T47D (cell line): ENCODE results near the gene ITPK1.

Experiments
- DNase-seq, 2 experiments: peaks; one replicate each; pipeline versions ENCODE4 v3.0.0 to v3.0.0-alpha.2; 2011 to 2012; ENCODE audit warnings: low read depth in 1 of 2, low spot score in 1 of 2
- JUND ChIP-seq: IDR thresholded peaks from 2 replicates; pipeline ENCODE4 v1.6.1; 2012; ENCODE audit warnings: low read depth
- in situ Hi-C: cut with HindIII; loops from 2 replicates; pipeline ENCODE4 v1.10.0; 2016; ENCODE audit warnings: low sequenced_read_pairs, low pct_unique_long_range_greater_than_20kb

Gene ITPK1

DNA sequence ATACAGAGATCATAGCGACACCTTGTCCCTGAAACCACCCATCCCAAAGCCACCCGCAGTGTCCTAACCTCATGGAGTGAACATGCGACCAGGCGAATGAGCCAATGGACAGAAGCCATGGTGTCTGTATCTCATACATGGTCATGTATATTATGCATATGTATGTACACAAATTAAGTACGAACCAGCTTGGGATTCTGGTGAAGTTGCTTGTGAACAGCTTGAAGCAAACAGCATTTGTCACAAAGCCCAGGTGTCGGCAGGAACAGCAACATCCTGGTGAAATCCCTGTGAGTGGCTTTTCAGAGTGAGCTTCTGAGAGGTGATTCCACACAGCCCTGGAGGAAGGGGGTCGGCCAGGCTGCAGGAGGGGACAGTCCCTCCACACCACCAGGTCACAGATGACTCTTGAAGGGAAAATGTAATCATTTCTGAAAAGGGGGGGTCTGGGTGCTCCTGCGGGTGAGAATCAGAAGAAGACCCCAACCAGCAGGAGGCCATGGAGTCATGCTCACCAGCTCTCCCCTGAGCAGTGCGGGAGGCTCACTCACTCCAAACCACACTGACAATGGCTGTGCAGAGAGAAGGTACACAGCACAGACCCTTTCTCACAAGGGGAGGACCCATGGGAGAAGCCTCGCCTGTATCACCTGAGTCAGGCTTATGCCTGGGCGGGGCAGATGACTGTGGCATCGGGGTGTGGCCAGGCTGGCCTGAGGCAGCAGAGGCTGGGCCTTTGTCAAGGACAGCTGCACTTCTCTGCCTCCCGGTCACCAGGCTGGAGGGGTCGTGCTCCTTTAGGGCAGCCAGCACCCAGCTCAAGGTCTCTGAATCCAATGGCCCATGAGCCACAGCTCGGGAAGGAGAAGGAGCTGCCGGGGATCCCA lies 178.4 kb downstream of the ITPK1 start:
- no peak for DNase-seq
- in situ Hi-C loops, result no loop called here
- TF ChIP-seq JUND, result no peak

DNA sequence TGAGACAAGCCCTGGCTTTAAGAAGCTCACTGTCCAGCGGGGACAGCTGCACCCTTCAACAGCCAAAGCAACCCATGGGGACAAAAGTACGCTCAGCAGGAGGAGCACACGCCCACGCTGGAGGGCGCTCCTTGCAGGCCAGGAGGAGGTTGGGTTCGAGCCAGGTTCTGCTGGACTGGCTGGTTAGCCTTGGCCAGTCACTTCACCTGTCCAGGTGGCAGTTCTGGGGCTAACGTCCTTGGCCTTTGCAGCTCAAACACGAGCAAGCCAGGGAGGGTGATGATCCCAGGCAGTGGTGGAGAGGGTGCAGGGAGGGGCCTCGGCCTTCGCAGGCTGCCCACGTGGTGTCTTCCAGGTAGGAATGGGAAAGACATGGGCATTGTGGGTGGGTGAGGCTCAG lies 179.6 kb downstream of the ITPK1 start:
- DNase-seq, result no peak
- in situ Hi-C loops, result no loop called here
- no peak for TF ChIP-seq JUND

DNA sequence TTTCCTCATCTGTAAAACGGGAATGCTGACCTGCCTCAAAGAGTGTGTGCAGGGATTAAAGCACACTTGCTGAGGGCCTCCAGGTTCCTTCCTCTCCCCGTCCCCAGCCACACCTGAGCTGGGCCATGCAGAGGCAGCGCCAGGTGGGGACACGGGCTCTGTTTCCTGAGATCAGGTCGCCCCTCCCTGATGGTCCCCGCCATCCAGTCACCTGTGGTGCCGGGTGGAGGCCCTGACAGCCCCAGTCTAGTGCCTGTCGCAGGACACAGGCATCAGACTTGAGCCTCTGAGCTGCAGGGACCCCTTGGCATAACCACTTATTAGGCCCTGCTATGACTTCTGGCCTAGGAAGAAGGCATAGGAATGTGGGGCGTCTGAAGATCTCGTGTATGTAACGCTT lies 180.3 kb downstream of the ITPK1 start:
- DNase-seq, result no peak
- no peak for TF ChIP-seq JUND
- in situ Hi-C loops, result no loop called here

DNA sequence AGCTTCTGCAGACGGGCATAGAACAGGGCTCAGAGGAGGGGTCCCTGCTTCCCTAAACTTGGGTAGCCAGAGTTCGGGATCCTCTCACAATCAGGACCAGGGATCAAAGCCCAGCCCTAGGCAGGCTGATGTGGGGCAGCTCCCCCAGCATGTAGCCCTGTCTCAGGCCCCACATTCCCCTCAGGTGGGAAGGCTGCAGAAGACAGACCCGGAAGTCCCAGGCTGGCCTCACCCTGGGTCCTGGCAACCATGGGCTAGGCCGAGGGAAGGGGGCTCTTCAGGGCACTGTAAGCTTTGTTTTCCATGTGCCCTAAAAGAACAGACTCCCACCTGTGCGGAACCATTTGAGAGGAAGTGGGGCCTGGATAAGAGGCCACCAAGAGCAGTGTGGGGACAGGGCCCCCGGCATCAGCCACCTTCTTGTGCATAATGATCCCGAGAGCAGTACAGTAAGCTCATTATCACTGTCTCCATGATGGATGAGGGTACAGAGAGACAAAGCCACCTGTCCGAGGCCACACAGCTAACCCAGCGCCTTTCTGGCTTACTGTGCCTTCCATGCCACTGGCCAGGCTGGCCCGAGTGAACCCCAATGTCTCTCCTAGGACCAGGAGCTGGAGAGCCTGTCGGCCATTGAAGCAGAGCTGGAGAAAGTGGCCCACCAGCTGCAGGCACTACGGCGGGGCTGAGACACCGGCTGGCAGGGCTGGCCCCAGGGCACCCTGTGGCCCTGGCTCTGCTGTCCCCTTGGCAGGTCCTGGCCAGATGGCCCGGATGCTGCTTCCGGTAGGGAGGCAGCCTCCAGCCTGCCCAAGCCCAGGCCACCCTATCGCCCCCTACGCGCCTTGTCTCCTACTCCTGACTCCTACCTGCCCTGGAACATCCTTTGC lies 181.3 kb downstream of the ITPK1 start:
- TF ChIP-seq JUND, result no peak
- in situ Hi-C loops, result no loop called here
- no peak for DNase-seq

DNA sequence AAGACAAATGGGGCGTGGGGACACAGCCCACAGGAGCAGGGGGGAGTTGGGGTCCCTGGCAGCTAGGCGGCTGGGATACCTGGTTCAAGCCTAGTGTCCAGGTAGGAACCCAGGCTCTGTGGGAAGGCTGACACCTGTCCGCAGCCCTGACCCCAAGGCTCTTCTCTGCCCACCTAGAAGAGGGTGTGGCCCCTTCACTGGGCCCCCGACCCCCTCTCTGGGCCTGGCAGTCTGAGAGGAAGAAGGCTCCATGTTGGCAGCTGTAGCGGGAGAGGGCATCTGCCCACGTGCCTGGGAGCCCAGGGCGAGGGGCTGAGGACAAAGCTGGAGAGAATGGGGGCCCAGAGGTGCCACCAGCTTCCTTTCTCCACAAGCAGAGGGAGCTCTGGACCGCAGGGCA lies 182.2 kb downstream of the ITPK1 start:
- no peak for DNase-seq
- in situ Hi-C loops, result no loop called here
- no peak for TF ChIP-seq JUND

DNA sequence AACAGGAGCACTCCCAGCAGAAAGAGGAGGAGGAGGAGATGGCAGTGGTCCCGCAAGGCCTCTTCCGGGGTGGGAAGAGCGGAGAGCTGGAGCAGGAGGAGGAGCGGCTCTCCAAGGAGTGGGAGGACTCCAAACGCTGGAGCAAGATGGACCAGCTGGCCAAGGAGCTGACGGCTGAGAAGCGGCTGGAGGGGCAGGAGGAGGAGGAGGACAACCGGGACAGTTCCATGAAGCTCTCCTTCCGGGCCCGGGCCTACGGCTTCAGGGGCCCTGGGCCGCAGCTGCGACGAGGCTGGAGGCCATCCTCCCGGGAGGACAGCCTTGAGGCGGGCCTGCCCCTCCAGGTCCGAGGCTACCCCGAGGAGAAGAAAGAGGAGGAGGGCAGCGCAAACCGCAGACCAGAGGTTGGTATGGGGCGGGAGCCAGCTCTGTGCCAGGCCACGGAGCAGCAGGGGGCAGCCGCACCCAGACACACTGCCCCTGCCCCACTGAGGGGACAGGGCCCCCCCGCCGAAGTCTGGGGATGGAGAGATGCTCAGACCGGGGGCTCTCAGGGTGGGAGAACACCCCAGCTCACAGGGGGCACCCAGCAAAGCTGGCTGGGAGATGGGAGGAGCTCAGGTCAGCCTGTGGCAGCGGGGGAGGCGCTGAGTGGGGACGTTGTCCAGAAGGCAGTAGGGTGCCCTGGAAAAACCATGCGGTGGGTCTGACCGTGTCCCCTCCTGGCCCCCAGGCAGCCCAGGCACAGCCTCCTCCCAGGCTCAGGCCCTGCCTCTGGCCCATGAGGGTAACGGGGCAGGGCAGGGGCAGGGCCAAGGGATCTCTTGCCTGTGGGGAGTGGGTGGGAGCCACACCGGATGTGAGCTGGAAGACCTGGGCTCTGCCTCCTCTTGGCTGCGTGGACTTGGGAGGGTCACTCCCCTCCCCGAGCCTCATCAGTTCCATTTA lies 183.0 kb downstream of the ITPK1 start:
- DNase-seq, result no peak
- in situ Hi-C loops, result no loop called here
- TF ChIP-seq JUND, result no peak

DNA sequence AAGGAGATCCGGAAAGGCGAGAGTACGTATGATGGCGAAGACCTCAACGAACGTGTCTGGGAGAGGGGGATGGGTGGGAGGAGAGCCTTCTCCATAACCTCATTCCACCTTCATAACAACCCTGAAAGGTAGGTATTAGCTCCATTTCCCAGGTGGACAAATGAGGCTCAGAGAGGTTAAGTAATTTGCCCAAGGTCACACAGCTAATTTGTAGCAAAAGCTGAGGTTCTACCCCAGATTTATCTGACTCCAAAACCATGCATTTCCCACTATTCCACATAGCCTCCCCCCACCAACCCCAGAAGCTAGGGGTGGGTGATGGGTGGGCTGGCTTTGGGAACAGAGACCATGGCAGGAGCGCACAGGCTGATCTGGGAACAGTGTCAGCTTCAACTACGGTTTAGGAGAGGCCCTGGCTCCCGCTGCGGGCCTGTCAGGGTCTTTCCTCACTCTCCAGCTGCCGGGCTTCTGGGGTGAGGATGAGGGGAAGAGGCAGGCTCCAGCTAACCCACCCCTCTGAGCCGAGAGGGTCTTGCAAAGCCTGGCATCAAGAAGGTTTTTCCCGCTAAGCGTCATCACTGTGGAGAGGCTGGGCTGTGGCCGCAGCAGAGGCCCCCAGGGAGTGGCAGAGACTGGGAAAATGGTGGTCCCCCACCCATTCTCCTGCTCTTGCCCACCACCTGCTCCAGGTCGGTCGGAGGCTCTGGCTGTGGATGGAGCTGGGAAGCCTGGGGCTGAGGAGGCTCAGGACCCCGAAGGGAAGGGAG lies 183.9 kb downstream of the ITPK1 start:
- in situ Hi-C loops, result no loop called here

DNA sequence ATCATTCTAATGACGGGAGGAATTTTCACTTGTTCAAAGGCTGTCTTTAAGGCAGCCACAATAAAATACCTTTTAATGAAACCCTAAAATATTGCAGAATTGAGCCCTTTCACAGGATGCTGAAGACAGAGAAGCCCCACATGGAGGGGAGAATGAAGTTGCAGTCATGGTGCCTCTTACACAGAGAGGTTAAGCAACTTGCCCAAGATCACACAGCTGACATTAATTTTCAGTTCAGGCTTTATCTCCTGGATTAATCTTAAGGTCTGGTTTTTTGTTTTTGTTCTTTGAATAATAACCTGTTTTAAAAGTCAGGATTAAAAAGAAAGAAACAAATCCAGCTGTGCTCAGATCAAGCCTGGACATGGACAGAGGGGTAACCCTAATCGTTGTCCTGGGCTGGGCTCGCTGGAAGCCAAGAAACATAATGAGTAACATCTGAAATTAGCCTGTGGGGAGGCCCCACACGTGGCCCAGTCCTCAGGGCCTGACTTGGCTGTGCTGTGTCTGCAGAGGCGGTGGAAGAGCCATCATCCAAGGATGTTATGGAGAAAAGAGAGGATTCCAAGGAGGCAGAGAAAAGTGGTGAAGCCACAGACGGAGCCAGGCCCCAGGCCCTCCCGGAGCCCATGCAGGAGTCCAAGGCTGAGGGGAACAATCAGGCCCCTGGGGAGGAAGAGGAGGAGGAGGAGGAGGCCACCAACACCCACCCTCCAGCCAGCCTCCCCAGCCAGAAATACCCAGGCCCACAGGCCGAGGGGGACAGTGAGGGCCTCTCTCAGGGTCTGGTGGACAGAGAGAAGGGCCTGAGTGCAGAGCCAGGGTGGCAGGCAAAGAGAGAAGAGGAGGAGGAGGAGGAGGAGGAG lies 184.8 kb downstream of the ITPK1 start:
- in situ Hi-C loops, result no loop called here
- no peak for DNase-seq
- no peak for TF ChIP-seq JUND

More for the DNA sequence above, 183.9 kb downstream of the ITPK1 start:
- DNase-seq, result no peak
- no peak for TF ChIP-seq JUND

DNA sequence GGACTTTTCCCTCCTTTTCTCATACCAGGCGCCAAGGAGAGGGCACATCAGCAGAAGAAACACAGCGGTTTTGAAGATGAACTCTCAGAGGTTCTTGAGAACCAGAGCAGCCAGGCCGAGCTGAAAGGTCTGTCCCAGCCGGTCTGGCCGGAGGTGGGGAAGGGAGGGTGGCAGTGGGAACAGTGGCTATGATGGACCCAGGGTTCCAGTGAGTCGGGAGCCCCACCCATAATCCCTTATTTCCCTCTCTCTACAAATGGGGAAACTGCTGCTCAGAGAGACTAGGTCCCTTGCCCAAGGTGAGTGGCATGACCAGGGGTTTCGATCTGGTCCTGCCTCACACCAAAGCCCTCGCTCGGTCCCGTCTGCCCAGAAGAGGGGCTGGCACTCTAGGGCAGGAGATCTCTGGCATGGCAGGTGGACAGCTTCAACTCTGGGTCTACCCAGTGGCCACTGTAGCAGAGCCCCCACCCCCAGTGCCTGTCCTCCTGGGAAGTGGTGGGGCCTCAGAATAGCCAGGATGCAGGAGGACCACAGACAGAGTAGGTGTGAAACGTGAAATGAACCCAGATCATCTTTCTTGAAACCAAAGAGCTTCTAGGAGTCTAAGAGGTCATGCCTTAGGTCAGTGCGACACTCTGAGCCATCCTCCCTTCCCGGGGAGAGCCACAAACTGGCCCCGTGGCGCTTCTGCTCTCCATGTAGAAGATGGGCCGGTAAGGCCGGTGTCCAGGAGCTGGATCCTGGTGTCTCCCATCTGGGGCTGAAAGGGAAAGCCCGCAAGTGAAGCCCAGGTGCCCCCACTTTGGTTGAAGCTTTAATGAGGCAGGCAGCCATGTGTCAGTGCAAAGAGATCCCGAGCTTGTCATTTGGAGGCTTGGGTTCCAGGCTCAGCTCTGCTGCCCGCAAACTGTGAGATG lies 185.8 kb downstream of the ITPK1 start:
- TF ChIP-seq JUND, result no peak
- in situ Hi-C loops, result no loop called here
- DNase-seq, result no peak
